Activated CD4-positive, alpha-beta T cell treated with anti-CD3 and anti-CD28 coated beads for 24 hours (primary cell): ENCODE measurements around the gene HLA-DQA1.
"Not testable (repeated sequence)": the region's sequence is repeated elsewhere in the genome, so short reads cannot be mapped to it uniquely, and the experiment has no call there.

ENCODE experiments used
- DNase-seq, 2 donors: peaks; one replicate each; pipeline ENCODE4 v3.0.0-alpha.2; 2020; ENCODE audit warnings: low read depth in 2 of 2

Gene HLA-DQA1

DNA sequence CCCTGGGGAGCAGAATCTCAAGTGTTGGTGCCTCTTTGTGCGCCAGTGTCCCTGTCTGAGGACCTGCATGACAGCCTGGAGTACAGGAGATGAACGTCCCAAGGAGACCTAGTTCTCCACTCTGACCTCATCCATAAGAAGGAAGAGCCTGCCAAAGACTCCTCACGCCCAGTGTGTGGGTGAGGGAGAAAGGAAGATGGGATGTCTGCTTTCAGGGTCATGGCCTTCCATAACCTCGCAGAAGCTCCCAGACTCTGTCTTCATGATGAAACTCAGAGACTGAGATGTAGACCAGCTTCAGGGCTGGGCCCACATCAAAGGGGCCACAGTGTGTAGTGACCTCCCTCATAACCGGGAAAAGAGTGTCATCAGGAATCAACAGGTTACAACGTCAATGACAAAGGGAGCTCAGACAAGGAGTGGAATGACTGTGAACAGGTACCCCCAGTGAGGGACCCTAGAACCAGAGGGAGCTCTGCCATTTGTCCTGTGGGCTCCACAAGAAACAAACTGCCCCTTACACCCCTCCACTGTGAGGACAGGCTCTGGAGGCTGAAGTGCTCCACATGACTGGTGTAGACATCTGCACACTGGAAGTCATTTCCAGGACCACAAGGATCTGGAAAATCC, 21.2 kb downstream of the HLA-DQA1 start:
- no peak for DNase-seq

DNA sequence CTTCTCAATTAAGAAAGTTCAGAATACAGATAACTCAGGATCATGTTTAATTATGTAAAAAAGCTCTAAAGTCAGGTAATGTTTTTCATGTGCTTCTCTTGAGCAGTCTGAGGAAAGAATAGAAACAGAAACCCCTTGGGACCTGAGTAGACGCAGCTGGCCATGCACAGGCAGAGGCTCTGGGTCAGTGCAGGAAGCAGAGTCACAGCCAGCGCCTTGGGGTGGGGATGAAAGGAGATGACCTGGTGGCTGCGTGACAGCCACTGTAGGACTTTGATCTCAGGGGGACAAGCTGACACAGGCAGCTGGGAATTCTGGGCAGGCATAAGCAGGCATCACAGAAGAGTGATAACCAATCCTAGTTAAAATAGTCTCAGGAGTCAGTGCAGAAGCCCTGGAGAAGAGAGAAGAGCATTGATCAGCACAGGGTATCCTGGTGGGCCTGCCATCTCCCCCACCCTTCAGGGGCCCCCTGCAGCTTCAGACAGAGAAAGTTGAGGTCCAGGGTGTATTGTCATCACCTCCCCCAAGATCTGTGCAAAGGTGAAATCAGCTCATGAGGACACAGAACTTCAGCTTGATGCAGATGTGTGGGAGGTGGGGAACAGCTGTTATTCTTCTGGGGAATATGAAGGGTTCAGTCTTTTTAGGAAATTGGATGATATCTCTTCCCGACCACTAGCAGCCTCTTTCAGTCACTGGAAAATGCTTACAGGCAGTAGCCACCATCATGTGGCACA, 22.8 kb downstream of the HLA-DQA1 start:
- DNase-seq, result no peak

DNA sequence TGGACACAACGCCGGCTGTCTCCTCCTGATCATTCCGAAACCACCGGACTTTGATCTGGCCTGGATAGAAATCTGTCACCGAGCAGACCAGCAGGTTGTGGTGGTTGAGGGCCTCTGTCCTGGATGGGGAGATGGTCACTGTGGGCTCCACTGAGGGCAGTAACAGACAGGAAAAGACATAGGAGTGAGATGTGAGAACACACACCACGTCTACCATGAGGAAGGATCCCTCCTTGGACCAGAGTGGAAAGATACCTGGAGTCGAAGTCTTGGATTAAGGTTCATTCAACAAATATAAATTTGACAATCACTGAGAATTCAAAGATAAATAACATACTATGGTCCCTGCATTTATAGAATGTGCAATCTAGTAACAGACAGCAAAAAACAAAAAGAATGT, 24.9 kb downstream of the HLA-DQA1 start:
- DNase-seq, result no peak

DNA sequence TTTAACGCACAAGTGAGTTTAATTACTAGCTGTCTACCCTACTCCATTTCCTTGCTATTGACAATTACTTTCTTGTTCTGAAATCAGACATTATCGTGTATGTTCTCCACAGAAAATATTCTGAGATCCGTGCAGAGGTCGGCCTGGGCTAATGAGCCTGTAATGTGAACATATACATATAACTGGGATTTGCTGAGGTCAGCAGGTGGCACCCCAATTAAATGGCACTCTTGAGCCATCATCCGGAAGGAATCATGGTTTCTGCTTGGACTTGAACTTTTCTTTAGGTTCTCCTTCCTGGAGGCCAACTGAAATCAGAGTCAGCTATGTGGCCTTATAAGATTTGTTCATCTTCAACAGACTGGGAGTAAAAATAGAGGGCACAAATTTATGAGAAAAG, 25.6 kb downstream of the HLA-DQA1 start:
- no peak for DNase-seq

DNA sequence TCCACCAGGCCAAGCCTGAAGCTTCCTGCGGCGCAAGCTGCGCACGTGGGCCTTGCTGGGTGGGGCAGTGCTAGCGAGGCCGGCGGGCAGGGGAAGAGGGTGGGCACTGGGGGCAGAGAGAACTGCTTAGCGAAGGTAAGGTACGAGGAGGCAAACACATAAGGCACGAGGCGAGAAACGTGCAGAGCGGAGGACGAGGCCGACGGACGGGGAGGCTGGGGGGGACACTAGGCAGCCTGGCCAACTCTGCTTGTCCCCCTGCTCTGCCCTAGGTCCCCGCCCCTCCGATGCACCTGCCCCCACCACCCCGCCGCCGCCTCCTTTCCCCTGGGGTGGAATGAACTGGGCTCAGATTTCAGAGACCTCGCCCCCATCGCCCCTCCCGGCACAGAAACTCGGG, 27.1 kb downstream of the HLA-DQA1 start:
- no peak for DNase-seq

DNA sequence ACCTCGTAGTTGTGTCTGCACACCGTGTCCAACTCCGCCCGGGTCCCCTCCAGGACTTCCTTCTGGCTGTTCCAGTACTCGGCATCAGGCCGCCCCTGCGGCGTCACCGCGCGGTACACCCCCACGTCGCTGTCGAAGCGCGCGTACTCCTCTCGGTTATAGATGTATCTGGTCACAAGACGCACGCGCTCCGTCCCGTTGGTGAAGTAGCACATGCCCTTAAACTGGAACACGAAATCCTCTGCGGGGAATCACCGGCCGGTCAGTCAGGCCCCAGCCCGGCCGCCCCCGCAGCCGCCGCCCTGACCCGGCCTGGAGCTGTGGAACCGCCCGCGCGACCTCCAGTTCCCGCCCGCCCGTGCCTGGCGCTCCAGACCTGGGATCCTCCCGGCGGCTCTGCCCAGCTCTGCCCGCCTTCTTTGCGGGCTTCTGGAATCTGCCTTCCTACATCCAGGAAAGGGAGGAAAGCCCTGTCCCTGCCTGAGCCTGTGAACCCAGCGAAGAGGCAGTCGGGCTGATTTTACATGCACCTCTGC, 27.7 kb downstream of the HLA-DQA1 start:
- peak in 1 of 2 donors; percentile 12 for DNase-seq

DNA sequence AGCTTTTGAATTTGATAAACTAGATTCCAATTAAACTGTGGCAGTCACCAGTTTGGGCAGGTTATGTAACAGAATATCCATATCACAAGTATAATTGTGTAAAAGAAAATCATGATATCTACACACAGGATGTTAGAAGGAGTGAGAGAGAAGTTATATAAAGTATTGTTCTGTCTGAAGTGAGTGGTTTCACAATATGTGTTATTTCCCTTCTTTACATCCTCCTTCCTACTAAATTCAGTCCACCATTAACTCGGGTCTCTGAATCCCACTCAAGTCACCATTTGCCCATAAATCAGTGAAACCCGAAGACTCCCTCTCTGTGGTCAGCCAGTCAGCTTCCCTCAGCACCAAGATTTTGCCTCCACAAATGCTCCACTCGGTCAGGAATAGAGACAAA, 28.5 kb downstream of the HLA-DQA1 start:
- DNase-seq, result no peak

DNA sequence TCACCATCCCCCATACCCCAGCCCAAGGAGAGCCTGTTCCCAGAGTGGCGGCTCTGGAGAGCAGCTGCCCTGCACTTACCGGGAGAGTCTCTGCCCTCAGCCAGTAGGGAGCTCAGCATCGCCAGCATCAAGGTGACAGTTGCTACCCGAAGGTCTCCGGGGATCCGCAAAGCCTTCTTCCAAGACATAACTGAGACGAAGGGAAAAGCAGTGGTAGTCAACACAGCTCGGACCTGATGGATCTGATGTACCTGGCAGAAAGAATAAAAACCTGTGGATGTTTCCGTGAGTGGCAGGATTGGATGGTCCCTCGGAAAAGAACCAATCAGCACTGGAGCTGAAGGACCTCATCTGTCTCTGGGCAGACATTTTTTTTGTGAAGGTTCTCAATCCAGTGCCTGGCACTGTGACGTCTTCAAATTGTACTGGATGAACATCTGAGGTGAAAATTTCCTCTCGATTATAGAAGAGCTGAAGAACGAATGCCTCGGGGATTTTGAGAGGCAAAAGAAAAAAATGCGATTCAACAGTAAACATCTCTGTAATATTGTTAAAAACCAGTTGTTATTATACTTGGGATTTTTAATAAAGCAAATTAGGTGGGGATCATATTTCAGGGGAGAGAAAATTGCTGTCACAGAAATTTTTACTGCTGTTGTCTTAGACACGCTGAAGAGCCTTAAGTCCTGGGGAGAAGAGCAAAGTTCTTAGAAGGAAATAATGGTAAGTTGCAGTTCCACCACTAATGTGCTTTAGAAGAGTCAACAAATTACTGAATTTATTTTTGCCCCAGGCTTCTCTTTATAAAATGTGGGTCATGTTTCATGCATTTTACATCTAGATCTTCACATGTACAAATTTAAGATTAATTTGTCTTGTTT, 29.5 kb downstream of the HLA-DQA1 start, which contains the start of gene HLA-DQB1:
TSS of gene HLA-DQB1 (minus strand) at position 238 of the 881 bp plus-strand sequence. CDS start at position 188, 50 bp downstream.
- peak in 1 of 2 donors; percentile 13 for DNase-seq

DNA sequence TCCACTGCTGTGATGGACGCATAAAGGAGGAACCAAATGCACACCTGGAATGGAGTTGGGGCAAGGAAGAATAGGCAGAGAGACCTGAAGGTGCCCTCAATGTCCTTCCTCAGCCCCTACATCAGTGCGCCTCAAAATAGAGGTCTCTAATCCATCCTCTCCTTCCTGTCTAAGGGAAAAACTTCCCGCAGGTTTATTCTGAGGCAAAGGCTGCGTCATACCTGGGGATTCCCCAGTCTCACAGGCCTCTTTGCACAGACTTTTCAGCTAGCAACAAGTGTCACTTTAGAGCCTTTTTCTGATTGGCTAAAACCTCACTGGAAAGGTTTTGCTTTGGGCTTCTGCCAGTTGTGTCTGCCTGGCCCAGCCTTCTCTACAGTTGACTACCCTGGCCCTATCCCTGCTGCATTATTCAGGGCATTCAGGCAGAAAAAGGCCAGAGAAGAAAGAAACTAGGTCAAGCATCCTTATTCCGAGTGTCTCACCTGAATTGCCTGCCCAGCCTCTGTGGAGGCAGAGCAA, 31.1 kb downstream of the HLA-DQA1 start:
- peak in 1 of 2 donors; percentile 33 for DNase-seq

DNA sequence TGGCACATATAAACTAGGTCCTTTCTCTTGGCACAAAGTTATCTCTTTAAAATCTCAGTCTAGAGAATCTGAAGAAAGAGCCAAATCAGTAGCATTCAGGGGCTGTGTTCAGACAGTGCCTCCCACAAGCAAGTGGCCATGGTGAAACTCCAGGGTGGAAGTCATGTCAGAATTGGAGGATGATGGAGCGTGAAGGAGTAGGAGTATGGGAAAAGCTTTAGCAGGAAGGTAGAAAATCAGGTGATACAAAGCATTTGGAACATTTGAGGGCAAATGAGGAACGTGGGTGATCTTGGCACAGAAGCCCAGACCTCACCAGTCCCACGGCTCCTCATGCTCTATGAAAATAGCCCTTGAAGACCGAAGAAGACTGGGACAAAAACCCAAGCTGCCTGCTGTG, 32.0 kb downstream of the HLA-DQA1 start:
- no peak for DNase-seq

DNA sequence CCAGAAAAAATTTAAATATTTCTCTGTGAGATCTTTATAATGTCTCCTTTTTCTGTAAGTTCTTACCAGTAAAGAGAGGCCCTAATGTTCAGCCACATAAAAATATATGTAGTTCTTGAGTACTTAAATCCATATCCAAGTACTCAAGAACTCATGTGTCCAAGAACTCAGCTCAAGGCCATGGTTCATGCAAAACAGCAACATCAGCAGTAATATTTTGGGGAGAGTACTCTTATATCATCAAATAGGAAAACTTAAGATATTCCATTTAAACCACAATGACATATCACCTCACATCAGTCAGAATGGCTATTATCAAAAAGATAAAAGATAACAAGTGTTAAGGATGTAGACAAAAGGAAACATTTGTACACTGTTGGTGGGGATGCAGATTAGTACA, 32.7 kb downstream of the HLA-DQA1 start:
- no peak for DNase-seq

DNA sequence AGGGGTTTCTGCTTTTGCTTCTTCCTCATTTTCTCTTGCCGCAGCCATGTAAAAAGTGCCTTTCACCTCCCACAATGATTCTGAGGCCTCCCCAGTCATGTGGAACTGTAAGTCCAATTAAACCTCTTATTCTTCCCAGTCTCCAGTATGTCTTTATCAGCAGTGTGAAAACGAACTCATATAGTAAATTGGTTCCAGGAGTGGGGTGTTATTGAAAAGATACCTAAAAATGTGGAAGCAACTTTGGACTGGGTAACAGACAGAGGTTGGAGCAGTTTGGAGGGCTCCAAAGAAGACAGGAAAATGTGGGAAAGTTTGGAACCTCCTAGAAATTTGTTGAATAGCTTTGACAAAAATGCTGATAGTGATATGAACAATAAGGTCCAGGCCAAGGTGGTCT, 34.7 kb downstream of the HLA-DQA1 start:
- not testable (repeated sequence) for DNase-seq

DNA sequence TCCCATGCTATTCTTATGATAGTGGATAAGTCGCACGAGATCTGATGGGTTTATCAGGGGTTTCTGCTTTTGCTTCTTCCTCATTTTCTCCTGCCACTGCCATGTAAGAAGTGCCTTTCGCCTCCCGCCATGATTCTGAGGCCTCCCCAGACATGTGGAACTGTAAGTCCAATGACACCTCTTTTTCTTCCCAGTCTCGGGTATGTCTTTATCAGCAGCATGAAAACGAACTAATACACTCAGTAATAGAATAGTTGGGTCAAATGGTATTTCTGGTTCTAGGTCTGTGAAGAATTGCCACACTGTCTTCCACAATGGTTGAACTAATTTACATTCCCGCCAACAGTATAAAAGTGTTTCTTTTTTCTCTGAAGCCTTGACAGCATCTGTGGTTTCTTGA, 36.9 kb downstream of the HLA-DQA1 start:
- not testable (repeated sequence) for DNase-seq

DNA sequence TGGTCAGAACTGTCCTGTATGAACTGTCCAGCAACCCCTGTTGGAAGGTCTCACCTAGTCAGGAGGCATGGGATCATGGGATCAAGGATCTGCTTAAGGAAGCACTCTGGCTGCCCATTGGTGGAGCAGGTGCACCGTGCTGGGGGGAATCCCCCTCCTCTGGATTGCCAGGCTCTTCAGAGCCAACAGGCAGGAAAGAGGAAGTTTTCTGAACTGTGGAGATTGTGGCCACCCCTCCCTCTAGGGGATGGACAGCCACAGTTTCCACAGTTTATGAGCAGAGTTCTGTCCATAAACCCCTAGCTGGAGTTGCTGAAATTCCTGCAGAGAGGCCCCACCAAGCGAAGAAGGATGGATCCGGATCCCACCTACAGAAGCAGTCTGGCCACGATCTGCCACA, 42.3 kb downstream of the HLA-DQA1 start:
- DNase-seq, result no peak

DNA sequence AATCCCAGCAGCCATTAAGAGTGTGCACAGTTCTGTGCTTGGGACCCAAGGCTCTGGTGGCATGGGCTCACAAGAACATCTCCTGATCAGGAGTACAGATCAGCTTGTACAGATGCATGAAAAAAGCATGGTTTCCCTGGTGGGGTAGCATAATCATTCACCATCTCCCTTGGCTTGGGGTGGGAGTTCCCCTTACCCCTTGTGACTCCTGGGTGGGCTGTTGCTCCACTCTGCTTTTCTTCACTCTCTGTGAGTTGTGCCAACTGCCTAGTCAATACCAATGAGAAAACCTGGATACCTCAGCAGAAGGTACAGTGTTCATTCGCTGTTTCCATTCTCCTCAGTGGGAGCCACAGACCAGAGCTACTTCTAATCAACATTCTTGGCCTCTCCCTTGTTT, 42.8 kb downstream of the HLA-DQA1 start:
- DNase-seq, result no peak

DNA sequence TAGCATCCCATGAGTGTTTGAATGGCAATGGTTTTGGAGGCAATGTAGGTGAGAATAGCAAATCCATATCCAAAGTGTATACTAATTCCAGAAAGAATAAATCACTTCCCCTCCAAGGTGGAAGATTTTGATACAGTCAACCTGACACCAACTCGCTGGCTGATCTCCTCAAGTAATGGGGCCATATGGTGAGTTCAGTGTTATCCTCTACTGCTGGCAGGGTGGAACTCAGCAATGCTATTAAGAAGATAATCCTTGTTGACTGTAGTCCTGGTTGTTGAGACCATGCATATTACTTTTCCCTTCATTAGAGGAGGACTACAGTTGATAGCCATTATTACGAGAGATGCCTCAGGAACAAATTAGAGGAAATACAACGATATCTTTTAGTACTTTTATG, 47.0 kb downstream of the HLA-DQA1 start:
- no peak for DNase-seq

DNA sequence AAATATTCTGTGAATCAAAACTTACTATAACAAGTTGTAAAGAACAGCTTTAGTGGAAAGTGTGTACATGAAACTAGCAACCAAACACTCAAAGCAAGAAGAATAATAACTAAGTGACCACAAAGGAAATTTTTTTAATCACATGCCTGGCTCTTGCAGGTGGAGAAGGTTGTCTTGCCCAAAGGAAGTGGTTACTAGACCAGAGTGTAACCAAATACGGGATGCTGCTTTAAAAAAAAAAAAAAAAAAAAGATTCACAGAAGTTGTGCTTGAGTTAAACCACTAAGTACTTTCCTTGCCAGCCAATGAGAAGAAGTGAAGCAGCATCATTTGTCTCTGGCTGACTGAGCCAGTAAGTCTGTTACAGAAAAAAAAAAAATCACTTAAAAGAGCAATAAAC, 48.4 kb downstream of the HLA-DQA1 start:
- no peak for DNase-seq

DNA sequence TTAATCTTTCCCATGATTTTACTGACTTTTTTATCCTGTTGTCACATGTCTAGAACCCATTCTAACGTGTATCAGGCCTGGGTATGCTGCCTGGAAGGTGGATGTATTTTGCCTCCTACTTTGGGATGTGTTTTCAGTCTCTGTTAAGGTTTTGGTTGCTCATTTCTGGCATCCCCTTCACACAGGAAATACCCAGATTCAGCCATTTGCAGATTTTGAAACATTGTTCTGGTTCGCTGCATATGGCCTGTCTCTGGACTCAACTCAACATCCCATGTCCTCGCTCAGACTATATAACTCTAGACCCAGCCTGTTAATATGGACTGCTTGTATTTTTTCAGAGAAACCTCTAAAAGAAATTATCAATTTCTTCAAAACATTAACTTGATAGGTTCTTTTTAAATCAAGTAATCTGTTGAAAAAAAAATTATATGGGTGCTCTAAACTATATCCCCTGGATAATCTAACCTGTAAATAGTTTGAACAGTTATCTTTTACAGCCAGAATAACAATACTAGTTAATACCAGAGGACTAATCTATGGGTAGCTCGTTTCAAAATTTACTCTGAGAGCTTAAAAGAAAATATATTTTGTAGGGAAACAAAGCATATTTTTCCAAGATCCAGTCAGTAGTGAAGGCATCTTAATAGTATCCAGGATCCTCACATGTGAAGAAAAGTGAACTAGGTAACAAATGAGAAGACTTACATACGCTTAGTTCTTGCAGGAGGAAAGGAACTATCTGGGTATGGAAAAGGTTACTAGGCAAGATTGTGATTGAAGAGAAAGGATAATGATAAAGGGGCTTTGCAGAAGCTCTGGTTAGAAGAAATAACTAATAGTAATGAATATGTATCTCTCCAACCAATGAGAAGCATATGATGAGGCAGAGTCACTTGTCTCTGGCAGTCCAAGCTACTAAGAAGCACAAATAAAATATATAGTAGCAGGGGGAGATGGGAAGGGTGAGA, 52.6 kb downstream of the HLA-DQA1 start:
- no peak for DNase-seq

DNA sequence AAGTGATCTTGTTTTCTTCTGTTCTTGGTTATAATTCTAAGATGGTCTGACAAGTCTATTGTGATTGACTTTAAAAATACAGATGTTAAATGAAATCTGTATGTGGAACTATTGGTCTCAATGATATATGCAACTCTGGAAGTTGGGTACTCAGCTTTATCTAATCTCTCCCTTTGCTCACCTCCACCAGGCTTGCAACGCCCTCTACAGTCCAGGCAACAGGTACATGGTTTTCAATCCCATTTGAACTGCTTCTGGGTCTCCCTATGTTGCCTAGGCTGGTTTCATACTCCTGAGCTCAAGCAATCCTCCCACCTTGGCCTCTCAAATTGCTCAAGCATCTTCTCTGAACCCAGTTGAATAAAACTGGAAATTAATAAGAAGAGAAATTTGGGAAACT, 54.8 kb downstream of the HLA-DQA1 start:
- DNase-seq, result peak; percentile 15 to 25
